Heart right ventricle (tissue), 16 donors: Measurements from ENCODE around the gene CCNB1. TPM values are rescaled to one million over a fixed set of nuclear protein-coding genes. Genes with fewer than 3 reads are reported as not detected.

ENCODE experiments used
- ATAC-seq, 8 donors: fragments of 200-7000 bp; cut with Tn5 transposase; one replicate each; pipeline ENCODE4 v1.9.1; 2020; ENCODE audit warnings: mild to moderate bottlenecking in 8 of 8, moderate library complexity in 8 of 8, moderate number of reproducible peaks in 1 of 8
- DNase-seq, 2 donors: peaks; one replicate each; pipeline ENCODE4 v3.0.0-alpha.2; 2020
- H3K27ac ChIP-seq, 10 donors: fragments of 200-600 bp; sonication (generic) in 2 of 10; one replicate each; pipeline versions ENCODE4 v1.5.0 to v1.8.0; 2020 to 2022; ENCODE audit warnings: mild to moderate bottlenecking in 3 of 10
- H3K27me3 ChIP-seq, 7 donors: fragments of 200-600 bp; one replicate each; pipeline ENCODE4 v1.8.0; 2021 to 2022; ENCODE audit warnings: mild to moderate bottlenecking in 2 of 7
- H3K36me3 ChIP-seq, 9 donors: fragments of 200-600 bp; sonication (generic) in 1 of 9; one replicate each; pipeline versions ENCODE4 v1.5.0 to v1.8.0; 2020 to 2022; ENCODE audit warnings: mild to moderate bottlenecking in 2 of 9
- H3K4me1 ChIP-seq, 9 donors: fragments of 200-600 bp; sonication (generic) in 1 of 9; one replicate each; pipeline versions ENCODE4 v1.5.0 to v1.8.0; 2020 to 2022; ENCODE audit warnings: mild to moderate bottlenecking in 4 of 9
- H3K4me3 ChIP-seq, 10 donors: fragments of 200-600 bp; sonication (generic) in 2 of 10; one replicate each; pipeline versions ENCODE4 v1.5.0 to v1.8.0; 2020 to 2022; ENCODE audit warnings: mild to moderate bottlenecking in 7 of 10, moderate library complexity in 2 of 10
- H3K9me3 ChIP-seq, 11 donors: fragments of 200-600 bp in 10 of 11; sonication (generic) in 2 of 11; one replicate each; pipeline versions ENCODE4 v1.5.0 to v1.8.0; 2013 to 2022; ENCODE audit warnings: mild to moderate bottlenecking in 2 of 11, control low read depth in 1 of 11, moderate library complexity in 1 of 11
- CTCF ChIP-seq, 9 donors: fragments of 200-600 bp; sonication (generic) in 2 of 9; IDR thresholded peaks; one replicate each; pipeline versions ENCODE4 v1.5.0 to v1.8.0; 2021 to 2022; ENCODE audit warnings: antibody characterized with exemption in 9 of 9, mild to moderate bottlenecking in 5 of 9, moderate library complexity in 1 of 9
- WGBS, 2 donors: extraction: QIAGEN DNeasy Blood & Tissue Kit; methylation state at CpG; one replicate each; pipeline ENCODE4 v1.1.7; 2013; ENCODE audit warnings: inconsistent platforms in 1 of 2; 5-methylcytosine and 5-hydroxymethylcytosine counted together
- intact Hi-C, 10 donors: fragments of 100-400 bp; cut with DNase I; formaldehyde crosslinking; loops; one replicate each; pipeline versions ENCODE4 v1.11.1 to v1.14.2; 2022
- polyA plus RNA-seq, 2 donors: library from polyadenylated mRNA; stranded (reverse); fragments of 200-250 nt; gene quantifications; one replicate each; pipeline ENCODE4 v1.2.3, GENCODE V29; 2013
- total RNA-seq, 10 donors: library from RNA; stranded (reverse); fragmentation: NEBNext Ultra II Directional in 3 of 10; extraction: Animal tissue kit (Norgen Biotek cat#: 25700) in 3 of 10; gene quantifications; one replicate each; pipeline versions ENCODE4 v1.2.1 to v1.2.4, GENCODE V29; 2021 to 2023
- donor health status: Arrhythmogenic right ventricular cardiomyopathy.
- donor health status: ischemic (EF 13 %, LVEDD 7.1; RV severe dilation, severe dysfunction).
- donor health status: healthy with polysubstance abuse.
- donor health status: DM: no; HTN: yes; CAD: no.
- donor health status: DM: no; HTN: no; CAD: no.
- donor health status: ischemic (EF 25% LVEDD 6.9; RV normal size, moderate dysfunction).
- donor health status: ischemic (EF 25% LVEDD 5.7; RV mildly dilated, moderate dysfunction).
- donor health status: healthy.
- donor health status: DM: yes; HTN: yes; CAD: no.
- donor health status: Ischemic cardiomyopathy.
- donor health status: ischemic (EF 35%, LVEDD 5.7; RV mildly dilated, moderate dysfunction).
- donor health status: nonischemic (EF 11% LVEDD 7.7; RV severe dilation, severe dysfunction).
- donor health status: DM: yes; HTN: yes; CAD: no.
- donor health status: PGD.
- donor health status: ischemic (EF 29% LVEDD 5.4; RV normal size, mild dysfunction).
- donor health status: nonischemic (EF 23%, LVEDD 6.1; RV moderate dilation, normal function).

Gene CCNB1
- total and polyA plus RNA-seq, 12 donors, result 1.7 to 17.6 (median 3.2) TPM

DNA sequence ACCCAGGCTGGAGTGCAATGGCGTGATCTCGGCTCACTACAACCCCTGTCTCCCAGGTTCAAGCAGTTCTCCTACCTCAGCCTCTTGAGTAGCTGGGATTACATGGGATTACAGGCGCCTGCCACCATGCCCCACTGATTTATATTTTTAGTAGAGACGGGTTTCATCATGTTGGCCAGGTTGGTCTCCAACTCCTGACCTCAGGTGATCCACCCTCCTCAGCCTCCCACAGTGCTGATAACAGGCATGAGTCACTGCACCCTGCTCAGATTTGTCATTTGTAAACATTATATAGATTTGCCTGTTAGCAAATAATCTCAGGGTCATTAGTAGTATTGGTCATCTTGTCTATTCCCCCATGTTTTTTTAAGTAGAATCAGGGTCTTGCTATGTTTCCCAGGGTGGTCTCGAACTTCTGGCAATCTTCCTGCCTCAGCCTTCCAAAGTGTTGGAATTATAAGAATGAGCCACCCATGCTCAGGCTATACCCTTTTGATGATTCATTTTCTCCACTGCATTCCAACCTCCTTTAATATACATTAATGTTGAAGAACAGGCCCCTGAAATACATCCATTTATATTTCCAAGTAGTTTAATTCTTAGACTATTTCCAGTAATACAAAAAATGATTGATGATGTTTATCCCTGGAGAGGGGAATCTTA lies 39.7 kb downstream of the CCNB1 start:
- intact Hi-C loops, result no loop called here
- no peaks in the 10 kb centered on the region for H3K27me3 ChIP-seq
- H3K9me3 ChIP-seq, result no peaks in the 10 kb centered on the region
- ATAC-seq, result no peak
- no peak overlapping the region for H3K4me3 ChIP-seq
- 98 to 99% methylated on average over 5 of the region's 5 CpGs for WGBS, 2 donors
- peaks cover 0 to 5% (median 0%) of the 10 kb centered on the region in 9 donors for H3K36me3 ChIP-seq
- no peak for TF ChIP-seq CTCF (IDR thresholded peaks at IDR 0.05)
- no peak for DNase-seq
- H3K27ac ChIP-seq, result no peak overlapping the region
- no peaks in the 10 kb centered on the region for H3K4me1 ChIP-seq

DNA sequence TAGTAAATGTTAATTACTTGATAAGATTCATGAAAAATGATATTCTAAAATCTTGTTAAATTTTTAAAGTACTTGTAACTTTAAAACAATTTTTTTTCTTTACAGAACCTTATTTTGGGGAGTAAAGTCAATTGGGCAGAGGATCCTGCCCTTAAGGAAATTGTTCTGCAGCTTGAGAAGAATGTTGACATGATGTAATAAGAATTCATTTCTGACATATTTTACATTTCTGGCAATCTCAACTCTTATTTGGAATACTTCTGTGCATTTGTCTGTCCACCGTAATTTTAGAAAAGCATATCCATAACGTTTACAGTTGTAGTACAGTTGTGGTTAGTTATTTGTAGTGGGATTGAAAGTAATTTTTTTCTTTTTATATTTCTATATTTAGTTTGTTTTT lies 42.7 kb downstream of the CCNB1 start:
- Histone ChIP-seq H3K9me3 (no peaks in the 10 kb centered on the region), H3K27ac (no peak overlapping the region), H3K27me3 (no peaks in the 10 kb centered on the region), H3K4me3 (no peak overlapping the region), H3K36me3 (no peaks in the 10 kb centered on the region), H3K4me1 (no peaks in the 10 kb centered on the region)
- ATAC-seq (no peak), DNase-seq (no peak)
- no peak for TF ChIP-seq CTCF (IDR thresholded peaks at IDR 0.05)
- WGBS, 2 donors, result 72 to 77% methylated on average over 2 of the region's 2 CpGs
- intact Hi-C loops, result loop anchor here in 3 of 10 donors (10.0 kb wide), 2 partner anchors 115 to 125 kb away; partner anchors contain the start of genes SLC30A5 (in 2 of the 3) and CCDC125 (in 1 of the 3)

DNA sequence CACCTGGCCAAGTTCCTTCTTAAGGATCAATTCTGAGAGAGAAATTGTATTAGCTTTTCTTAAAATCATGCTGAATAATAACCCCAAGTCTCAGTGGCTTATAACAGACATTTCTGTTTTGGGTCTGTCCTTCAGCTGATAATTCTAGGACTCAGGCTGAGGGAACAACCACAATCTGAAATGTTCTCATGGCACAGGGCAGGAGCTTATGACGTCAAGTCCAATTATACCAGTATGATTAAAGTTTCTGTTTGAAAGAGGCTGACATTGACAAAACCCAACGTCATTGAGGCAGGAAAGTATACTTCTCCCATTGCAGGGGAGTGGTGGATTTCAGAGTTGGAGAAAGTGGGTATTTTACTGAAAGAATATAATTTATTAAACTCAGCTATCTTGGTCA lies 44.2 kb downstream of the CCNB1 start:
- 75 to 80% methylated on average over 2 of the region's 2 CpGs for WGBS, 2 donors
- TF ChIP-seq CTCF (IDR thresholded peaks at IDR 0.05), result no peak
- H3K27me3 ChIP-seq, result no peaks in the 10 kb centered on the region
- intact Hi-C loops, result loop anchor here in 3 of 10 donors (10.0 kb wide), 2 partner anchors 116 to 124 kb away; partner anchors contain the start of genes SLC30A5 (in 2 of the 3) and CCDC125 (in 1 of the 3)
- ATAC-seq, result peak in 3 of 8 donors; percentile 55 to 83 (median 79)
- no peaks in the 10 kb centered on the region for H3K4me1 ChIP-seq
- H3K4me3 ChIP-seq, result no peak overlapping the region
- DNase-seq, result no peak
- H3K27ac ChIP-seq, result no peak overlapping the region
- H3K36me3 ChIP-seq, result no peaks in the 10 kb centered on the region
- H3K9me3 ChIP-seq, result no peaks in the 10 kb centered on the region

DNA sequence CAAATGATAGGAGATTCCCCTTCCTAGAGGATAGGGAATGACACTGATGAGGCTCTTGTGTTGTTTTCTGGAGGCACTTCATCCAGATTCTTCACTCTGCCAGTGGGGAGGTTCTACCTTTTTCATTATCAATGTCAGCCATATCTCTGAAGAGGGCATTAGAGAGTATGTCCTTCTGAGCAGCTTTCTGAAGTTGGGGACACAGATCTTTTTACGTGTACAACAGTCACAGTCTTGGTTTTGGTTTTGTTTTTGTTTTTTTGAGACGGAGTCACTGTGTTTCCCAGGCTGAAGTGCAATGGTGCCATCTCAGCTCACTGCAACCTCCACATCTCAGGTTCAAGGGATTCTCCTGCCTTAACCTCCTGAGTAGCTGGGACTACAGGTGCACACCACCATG lies 45.1 kb downstream of the CCNB1 start:
- H3K4me1 ChIP-seq, result peaks cover 0 to 2% (median 0%) of the 10 kb centered on the region in 9 donors
- H3K27me3 ChIP-seq, result no peaks in the 10 kb centered on the region
- H3K9me3 ChIP-seq, result no peaks in the 10 kb centered on the region
- no peak for ATAC-seq
- no peak for TF ChIP-seq CTCF (IDR thresholded peaks at IDR 0.05)
- no peak for DNase-seq
- no peak overlapping the region for H3K27ac ChIP-seq
- H3K4me3 ChIP-seq, result no peak overlapping the region
- intact Hi-C loops, result loop anchor here in 3 of 10 donors (10.0 kb wide), 2 partner anchors 117 to 123 kb away; partner anchors contain the start of genes SLC30A5 (in 2 of the 3) and CCDC125 (in 1 of the 3)
- no peaks in the 10 kb centered on the region for H3K36me3 ChIP-seq
- 88 to 90% methylated on average over 2 of the region's 2 CpGs for WGBS, 2 donors
